Astrocyte (in vitro differentiated cells and primary cell): ENCODE results near the gene TMEM238.

Experiments used
- CTCF ChIP-seq: IDR thresholded peaks from 2 replicates; pipeline ENCODE4 v1.5.1; 2011; ENCODE audit warnings: low read depth, mild to moderate bottlenecking, inconsistent platforms, low read length, moderate library complexity; ENCODE audit not compliant: insufficient read depth
- EZH2 ChIP-seq: IDR thresholded peaks from 2 replicates; pipeline ENCODE4 v1.6.1; 2012; ENCODE audit warnings: mild to moderate bottlenecking, low read length, inconsistent platforms; ENCODE audit not compliant: insufficient read depth

- TF ChIP-seq CTCF (no peak), EZH2 (peak; percentile 26)
Observed at GRCh38 chr19:55355213-55355821, 28.8 kb downstream of the TMEM238 start.
